ENCODE results near the gene XG. TPM values are rescaled to one million over a fixed set of nuclear protein-coding genes. Genes with fewer than 3 reads are reported as not detected.

XG gene
- total and polyA plus RNA-seq, 2 experiments from 2014 or later: not detected

DNA sequence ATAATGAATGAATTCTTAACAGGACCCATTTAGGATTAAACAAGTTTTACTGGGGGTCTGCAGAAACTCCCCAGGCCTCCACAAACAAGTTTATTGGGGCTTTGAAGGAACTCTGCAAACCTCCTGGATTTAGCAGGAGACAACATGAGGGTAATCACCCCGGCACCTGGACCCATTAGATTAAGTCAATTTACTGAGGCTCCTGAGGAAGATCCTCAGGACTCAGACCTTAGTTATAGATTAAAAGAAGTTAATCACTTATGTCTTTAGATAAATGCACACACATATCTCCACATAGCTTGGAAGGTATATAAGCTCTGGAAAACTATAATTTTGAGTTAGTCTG, 29.4 kb downstream of the XG start:
- Histone ChIP-seq H3K36me3 (no peaks in the 10 kb centered on the region), H3K4me1 (ENCODE audit: low read depth) (no peaks in the 10 kb centered on the region), H3K27me3 (no peaks in the 10 kb centered on the region), H3K9me3 (ENCODE audit: low read depth) (no peaks in the 10 kb centered on the region), H3K27ac (no peak overlapping the region), H3K4me3 (no peak overlapping the region)
- TF ChIP-seq, protein P1, sequence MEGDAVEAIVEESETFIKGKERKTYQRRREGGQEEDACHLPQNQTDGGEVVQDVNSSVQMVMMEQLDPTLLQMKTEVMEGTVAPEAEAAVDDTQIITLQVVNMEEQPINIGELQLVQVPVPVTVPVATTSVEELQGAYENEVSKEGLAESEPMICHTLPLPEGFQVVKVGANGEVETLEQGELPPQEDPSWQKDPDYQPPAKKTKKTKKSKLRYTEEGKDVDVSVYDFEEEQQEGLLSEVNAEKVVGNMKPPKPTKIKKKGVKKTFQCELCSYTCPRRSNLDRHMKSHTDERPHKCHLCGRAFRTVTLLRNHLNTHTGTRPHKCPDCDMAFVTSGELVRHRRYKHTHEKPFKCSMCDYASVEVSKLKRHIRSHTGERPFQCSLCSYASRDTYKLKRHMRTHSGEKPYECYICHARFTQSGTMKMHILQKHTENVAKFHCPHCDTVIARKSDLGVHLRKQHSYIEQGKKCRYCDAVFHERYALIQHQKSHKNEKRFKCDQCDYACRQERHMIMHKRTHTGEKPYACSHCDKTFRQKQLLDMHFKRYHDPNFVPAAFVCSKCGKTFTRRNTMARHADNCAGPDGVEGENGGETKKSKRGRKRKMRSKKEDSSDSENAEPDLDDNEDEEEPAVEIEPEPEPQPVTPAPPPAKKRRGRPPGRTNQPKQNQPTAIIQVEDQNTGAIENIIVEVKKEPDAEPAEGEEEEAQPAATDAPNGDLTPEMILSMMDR (IDR thresholded peaks at IDR 0.05; ENCODE audit: low read depth, low read length): no peak
- no peak for DNase-seq (ENCODE audit: low read depth in 1 of 2, low spot score in 1 of 2)

DNA sequence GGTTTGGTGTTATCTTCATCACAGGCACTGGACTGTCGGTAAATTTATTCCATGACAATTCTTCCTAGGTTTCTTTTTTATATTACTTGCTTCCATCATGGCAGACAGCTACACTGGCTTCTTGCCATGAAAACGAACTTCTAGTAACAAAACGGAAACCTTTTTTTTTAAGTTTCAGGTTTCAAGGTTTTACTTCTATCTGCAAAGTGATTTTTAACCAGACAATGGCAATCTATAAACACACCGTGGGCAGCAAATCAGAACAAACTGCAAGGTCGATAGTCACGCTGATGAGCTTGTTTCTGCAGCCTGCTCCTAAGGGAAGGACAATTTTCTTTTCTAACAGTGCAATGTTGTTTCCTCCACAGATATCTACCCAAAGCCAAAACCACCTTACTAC, 29.9 kb downstream of the XG start:
- H3K36me3 ChIP-seq: no peaks in the 10 kb centered on the region
- TF ChIP-seq, protein P1 (IDR thresholded peaks at IDR 0.05; ENCODE audit: low read depth, low read length): no peak
- H3K4me3 ChIP-seq: no peak overlapping the region
- H3K27ac ChIP-seq: no peak overlapping the region
- H3K9me3 ChIP-seq (ENCODE audit: low read depth): no peaks in the 10 kb centered on the region
- DNase-seq (ENCODE audit: low read depth in 1 of 2, low spot score in 1 of 2): no peak
- no peaks in the 10 kb centered on the region for H3K27me3 ChIP-seq
- H3K4me1 ChIP-seq (ENCODE audit: low read depth): no peaks in the 10 kb centered on the region

DNA sequence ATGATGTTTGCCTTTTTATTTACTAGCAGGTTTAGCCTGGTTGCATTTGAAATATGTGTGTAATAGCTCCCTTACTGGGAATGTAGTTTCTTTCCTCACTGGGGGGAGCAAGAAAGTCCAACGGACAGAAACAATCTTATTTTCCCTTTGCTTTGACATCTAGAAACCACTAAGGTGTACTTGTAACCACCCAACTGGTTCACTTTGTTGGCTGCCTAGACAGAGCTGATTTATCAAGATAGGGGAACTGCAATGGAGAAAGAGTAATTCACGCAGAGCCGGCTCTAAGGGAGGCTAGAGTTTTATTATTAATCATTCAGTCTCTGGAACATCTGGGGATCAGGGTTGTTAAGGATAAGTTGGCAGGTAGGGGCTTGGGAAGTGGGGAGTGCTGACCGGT, 30.3 kb downstream of the XG start:
- no peaks in the 10 kb centered on the region for H3K36me3 ChIP-seq
- DNase-seq (ENCODE audit: low read depth in 1 of 2, low spot score in 1 of 2): no peak
- no peak overlapping the region for H3K27ac ChIP-seq
- no peaks in the 10 kb centered on the region for H3K4me1 ChIP-seq (ENCODE audit: low read depth)
- no peak overlapping the region for H3K4me3 ChIP-seq
- no peaks in the 10 kb centered on the region for H3K9me3 ChIP-seq (ENCODE audit: low read depth)
- TF ChIP-seq, protein P1 (IDR thresholded peaks at IDR 0.05; ENCODE audit: low read depth, low read length): no peak
- no peaks in the 10 kb centered on the region for H3K27me3 ChIP-seq

DNA sequence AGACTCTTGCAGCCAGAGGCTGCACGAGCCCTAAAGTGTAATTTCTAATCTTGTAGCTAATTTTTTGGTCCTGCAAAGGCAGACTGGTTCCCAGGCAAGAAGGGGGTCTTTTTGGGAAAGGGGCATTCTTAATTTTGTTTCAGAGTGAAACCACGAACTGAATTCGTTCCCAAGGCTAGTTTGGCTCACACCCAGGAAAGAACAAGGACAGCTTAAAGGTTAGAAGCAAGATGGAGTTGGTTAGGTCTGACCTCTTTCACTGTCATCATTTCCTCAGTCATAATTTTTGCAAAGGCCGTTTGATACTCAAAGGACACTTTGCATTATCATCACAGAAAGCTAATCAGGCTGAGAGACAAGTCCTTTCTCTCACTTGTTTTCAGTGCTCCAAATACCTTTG, 30.9 kb downstream of the XG start:
- TF ChIP-seq, protein P1 (IDR thresholded peaks at IDR 0.05; ENCODE audit: low read depth, low read length): no peak
- Histone ChIP-seq H3K4me1 (ENCODE audit: low read depth) (no peaks in the 10 kb centered on the region), H3K27ac (no peak overlapping the region), H3K27me3 (no peaks in the 10 kb centered on the region), H3K4me3 (no peak overlapping the region), H3K9me3 (ENCODE audit: low read depth) (no peaks in the 10 kb centered on the region), H3K36me3 (no peaks in the 10 kb centered on the region)
- no peak for DNase-seq (ENCODE audit: low read depth in 1 of 2, low spot score in 1 of 2)

DNA sequence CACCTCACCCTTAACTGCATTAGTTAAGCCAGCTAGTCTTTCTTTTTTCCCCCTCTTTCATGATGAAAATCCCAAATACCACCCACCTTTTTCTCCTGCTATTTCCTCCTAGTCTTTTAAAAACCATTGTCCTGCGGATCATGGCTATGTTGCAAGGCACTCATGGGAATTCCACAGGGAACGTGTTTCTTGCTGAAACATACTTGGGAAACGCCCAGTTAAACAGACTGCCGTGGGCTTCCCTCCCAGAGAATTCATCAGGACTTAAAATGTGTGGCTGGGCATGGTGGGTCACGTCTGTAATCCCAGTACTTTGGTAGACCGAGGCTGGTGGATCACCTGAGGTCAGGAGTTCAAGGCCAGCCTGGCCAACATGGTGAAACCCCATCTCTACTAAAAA, 32.2 kb downstream of the XG start:
- Histone ChIP-seq H3K36me3 (no peaks in the 10 kb centered on the region), H3K27ac (no peak overlapping the region), H3K9me3 (ENCODE audit: low read depth) (no peaks in the 10 kb centered on the region), H3K27me3 (no peaks in the 10 kb centered on the region), H3K4me3 (no peak overlapping the region), H3K4me1 (ENCODE audit: low read depth) (no peaks in the 10 kb centered on the region)
- peak in 1 of 2 donors; percentile 28 for DNase-seq (ENCODE audit: low read depth in 1 of 2, low spot score in 1 of 2)
- TF ChIP-seq, protein P1 (IDR thresholded peaks at IDR 0.05; ENCODE audit: low read depth, low read length): no peak

DNA sequence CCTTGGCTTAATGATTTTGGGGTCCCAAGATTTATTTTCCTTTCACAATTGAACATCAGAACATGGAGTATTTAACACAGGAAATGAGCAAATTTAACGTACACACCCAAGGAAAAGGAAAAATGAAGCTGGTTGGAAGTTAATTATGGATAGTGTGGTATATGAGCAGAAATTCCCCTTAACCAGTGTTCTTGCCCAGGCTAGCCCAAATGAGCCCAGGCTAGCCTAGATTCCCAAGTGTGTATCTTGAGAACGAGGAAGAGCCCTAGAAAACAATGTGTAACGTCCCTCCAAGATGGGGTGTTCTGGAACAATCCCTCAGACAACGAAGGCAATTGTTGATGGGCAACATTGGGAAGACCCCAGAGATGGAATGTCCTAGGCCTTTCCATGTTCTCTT, 33.7 kb downstream of the XG start:
- H3K36me3 ChIP-seq: no peaks in the 10 kb centered on the region
- TF ChIP-seq, protein P1 (IDR thresholded peaks at IDR 0.05; ENCODE audit: low read depth, low read length): no peak
- H3K27me3 ChIP-seq: no peaks in the 10 kb centered on the region
- H3K27ac ChIP-seq: no peak overlapping the region
- no peak overlapping the region for H3K4me3 ChIP-seq
- no peaks in the 10 kb centered on the region for H3K4me1 ChIP-seq (ENCODE audit: low read depth)
- no peaks in the 10 kb centered on the region for H3K9me3 ChIP-seq (ENCODE audit: low read depth)
- no peak for DNase-seq (ENCODE audit: low read depth in 1 of 2, low spot score in 1 of 2)
